MM.1S (cell line): ENCODE data around the gene STMN3.

ENCODE experiments used
- EZH2 ChIP-seq: fragments of 300-600 bp; sonication (generic); optimal IDR thresholded peaks from 2 replicates; pipeline ENCODE3; 2017; ENCODE audit warnings: low read depth, mild to moderate bottlenecking, antibody characterized with exemption, low read length, mixed read lengths
- EZH2phosphoT487 ChIP-seq: fragments of 300-600 bp; sonication (generic); IDR thresholded peaks from 2 replicates; pipeline ENCODE4 v1.6.1; 2018; ENCODE audit warnings: antibody characterized with exemption, low read length
- TF ChIP-seq, protein P1 (sequence below): fragments of 300-600 bp; sonication (generic); IDR thresholded peaks from 2 replicates; pipeline ENCODE4 v1.5.1; 2016; ENCODE audit warnings: antibody characterized with exemption, low read length, mixed read lengths

DNA sequence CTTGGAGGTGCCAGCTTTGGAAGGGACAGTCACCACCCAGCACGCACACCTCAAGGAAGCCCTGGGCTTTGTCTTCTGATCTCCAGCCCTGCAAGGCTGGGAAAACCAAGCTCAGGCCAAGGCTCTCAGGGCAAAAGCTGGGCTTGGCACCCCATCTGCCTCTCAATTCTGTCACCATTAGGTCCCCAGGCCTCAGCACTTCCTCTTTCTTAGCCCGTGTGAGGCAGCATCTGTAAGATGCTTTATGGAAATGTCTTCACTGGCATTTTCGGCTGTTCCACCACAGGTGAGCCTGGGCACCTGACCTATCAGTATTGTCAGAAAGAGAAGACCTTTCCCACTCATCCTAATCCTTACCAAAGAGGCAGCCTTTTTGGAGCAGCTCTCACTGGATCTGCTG lies 50.9 kb downstream of the STMN3 start:
- TF ChIP-seq, protein P1, sequence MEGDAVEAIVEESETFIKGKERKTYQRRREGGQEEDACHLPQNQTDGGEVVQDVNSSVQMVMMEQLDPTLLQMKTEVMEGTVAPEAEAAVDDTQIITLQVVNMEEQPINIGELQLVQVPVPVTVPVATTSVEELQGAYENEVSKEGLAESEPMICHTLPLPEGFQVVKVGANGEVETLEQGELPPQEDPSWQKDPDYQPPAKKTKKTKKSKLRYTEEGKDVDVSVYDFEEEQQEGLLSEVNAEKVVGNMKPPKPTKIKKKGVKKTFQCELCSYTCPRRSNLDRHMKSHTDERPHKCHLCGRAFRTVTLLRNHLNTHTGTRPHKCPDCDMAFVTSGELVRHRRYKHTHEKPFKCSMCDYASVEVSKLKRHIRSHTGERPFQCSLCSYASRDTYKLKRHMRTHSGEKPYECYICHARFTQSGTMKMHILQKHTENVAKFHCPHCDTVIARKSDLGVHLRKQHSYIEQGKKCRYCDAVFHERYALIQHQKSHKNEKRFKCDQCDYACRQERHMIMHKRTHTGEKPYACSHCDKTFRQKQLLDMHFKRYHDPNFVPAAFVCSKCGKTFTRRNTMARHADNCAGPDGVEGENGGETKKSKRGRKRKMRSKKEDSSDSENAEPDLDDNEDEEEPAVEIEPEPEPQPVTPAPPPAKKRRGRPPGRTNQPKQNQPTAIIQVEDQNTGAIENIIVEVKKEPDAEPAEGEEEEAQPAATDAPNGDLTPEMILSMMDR, result no peak
- no peak for TF ChIP-seq EZH2
- TF ChIP-seq EZH2phosphoT487, result no peak
